Inflammatory macrophage treated with lipopolysaccharide for 1 hour (primary cell): ENCODE results near the gene VIPR2.
"Not testable (repeated sequence)": the region's sequence is repeated elsewhere in the genome, so short reads cannot be mapped to it uniquely, and the experiment has no call there.

Experiments used
- DNase-seq, 2 donors: peaks; one replicate each; pipeline ENCODE4 v3.0.0-alpha.2; 2020 to 2022

Gene VIPR2

DNA sequence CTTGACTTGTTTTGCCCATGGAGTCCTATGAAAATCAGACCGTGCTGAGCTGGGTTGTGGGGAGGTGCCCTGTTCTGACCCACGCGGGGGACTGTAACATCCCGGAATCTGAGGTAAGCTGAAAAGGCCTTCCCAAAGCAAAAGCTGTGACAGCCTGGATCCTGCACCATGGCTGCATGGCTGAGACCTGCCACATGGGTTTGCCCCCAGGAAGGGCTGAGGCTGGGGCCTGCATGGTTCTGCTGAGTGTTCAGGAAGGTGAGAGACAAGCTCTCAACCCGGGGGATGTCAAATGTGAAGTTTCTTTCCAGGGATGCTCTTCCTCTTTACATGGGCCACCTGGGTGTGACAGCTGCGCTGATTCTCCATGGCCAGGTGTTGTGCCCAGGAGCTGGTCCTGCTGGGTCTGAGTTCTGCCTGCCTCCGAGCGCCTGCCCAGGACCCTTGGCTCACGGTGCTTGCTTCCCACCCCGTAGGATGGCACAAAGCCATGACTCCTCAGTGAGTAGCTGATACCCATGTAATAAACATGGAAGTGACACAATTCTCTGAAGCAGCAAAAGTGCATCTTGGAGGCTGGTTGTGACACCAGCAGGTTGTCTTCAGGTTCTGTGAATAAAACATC is 58.3 kb downstream of the VIPR2 start:
- no peak for DNase-seq

DNA sequence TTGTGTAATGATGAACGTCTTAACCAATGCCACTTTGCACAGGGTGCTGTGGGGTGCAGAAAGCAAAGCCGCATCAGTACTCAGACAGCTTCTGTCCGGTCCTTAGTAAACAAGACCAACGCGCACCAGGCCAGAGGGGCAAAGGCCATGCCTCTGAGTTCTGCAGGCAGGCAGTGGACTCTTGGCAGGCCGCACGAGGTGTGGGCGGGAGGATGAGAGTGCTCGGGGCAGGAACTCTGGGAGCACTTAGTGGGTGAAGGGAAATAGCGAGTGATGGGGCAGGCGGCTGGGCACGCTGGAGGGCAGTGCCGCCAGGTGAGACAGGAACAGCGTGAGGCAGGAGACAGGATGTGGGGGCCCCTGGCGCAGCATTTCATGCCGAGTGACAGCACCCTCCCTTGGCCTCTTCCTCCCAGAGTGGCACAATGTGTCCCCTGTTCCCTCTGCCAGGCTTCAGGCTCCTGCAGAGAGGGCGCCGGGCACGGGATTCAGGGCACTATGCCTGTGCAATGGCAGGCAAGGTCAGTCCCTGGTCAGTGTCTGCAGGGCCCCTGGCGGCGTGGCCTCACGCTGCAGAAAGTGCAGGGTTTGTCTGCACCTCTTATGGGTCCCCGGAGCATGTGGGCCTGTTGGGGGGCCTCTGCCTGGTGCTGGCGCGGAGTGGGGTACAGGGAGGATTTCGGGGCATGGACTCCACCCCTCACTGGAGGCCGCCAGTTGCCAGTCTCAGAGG is 60.4 kb downstream of the VIPR2 start:
- DNase-seq = no peak

DNA sequence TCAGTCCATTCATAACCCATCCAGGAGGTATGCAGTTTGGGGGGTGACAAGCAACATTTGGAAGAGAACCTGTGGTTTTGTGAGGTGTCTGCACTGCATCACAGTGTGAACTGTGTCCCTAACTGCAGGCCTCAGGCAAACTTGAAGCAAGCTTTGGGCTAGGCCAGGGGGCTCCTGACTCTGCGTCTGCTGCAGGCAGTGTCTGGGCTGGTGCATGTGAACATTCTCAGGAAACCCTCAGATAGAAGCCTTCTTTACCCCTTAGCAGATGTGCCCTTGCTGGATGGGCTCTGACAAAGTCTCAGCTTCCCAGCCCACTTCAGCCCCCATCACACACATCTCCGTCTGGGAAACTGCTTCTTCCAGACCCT is 61.0 kb downstream of the VIPR2 start:
- DNase-seq = no peak

- DNase-seq = no peak
Observed at GRCh38 chr7:159083001-159083697, 61.5 kb downstream of the VIPR2 start.

DNA sequence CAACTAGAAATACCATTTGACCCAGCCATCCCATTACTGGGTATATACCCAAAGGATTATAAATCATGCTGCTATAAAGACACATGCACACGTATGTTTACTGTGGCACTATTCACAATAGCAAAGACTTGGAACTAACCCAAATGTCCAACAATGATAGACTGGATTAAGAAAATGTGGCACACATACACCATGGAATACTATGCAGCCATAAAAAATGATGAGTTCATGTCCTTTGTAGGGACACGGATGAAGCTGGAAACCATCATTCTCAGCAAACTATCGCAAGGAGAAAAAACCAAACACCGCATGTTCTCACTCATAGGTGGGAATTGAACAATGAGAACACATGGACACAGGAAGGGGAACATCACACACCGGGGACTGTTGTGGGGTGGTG is 62.6 kb downstream of the VIPR2 start:
- DNase-seq = not testable (repeated sequence)

- no peak for DNase-seq
Observed at GRCh38 chr7:159078911-159079270, 65.8 kb downstream of the VIPR2 start.

DNA sequence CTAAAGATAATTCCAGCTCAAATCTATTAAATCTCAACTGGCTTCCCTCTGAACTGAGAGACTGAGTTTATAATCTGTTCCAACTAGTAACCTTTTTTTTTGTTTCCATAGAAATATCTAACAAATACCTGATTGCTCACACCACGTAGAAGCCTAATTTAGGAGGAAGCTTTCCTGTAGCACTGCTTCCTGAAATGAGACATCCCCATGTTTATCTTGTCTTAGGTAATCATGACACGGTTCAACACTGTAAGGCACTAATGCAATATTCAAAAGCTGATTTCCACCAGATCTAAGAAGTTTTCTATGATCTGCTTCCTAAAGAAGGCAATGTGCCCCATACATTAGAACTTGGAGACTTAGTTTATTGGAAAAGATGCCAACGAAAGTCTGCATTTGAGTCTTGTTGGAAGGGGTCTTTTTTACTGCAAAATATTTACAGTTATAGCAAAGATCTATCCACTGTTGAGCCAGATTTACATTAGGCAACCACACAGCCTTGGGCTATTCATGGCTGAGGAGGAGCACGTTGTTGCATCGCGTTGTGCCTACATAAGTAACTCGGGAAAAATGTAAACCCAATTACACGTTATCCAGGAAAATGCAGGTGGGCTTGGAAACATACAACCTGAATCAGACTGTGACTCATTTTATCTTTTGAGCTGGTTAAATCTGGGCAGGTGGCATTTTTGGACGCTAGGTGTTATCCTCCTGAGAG is 66.3 kb downstream of the VIPR2 start:
- DNase-seq = no peak

GRCh38 chr7:159076333-159076732 is 68.3 kb downstream of the VIPR2 start:
- DNase-seq = no peak

GRCh38 chr7:159075563-159076238 is 69.0 kb downstream of the VIPR2 start:
- DNase-seq = no peak

GRCh38 chr7:159071260-159071659 is 73.4 kb downstream of the VIPR2 start:
- DNase-seq = no peak

- DNase-seq = no peak
Observed at GRCh38 chr7:159070431-159071148, 74.1 kb downstream of the VIPR2 start.

- no peak for DNase-seq
Observed at GRCh38 chr7:159068893-159069448, 75.7 kb downstream of the VIPR2 start.

GRCh38 chr7:159068488-159068811 is 76.2 kb downstream of the VIPR2 start:
- DNase-seq = no peak

DNA sequence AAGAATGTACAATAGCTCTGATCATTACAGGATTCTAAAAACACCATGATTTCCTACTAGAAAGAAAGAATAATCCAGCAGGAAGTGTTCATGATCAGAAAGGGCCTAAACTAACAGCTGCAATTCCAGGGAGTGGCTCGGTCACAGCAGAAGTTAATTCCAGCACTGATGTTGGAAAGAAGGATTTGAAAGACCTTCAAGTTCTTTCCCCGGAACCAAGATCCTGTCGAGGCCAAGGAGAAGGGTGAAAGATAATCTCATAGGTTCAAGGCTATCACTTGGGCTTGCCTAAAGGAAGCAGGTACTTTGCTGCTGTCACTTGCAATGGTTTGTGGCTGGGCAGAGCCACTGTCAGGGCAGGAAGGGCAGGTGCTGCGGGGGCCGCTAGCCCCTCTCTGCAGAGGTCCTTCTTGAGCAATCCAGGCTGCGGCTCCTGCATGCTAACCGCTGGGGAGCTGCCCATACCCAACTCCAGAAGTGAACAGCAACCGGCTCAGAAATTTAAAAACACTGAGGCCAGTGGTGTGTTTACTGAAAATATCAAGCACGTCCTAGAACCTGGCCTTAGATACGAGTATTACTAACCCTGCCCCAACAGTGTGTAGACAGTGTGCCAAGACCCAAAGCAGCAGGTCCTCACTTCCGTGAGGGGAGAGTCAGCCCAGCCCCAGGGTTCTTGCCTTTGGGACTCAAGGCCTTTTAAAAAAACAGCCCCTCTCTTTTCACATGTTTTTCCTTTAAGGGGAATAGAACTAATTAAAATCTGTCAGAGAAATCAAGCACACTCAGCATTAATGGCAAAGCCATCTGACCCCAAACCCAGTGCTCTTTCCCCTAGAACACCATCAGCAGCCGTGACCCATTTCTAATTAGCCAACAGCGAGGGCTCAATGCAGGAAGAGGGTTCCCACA is 76.8 kb downstream of the VIPR2 start:
- DNase-seq = no peak

DNA sequence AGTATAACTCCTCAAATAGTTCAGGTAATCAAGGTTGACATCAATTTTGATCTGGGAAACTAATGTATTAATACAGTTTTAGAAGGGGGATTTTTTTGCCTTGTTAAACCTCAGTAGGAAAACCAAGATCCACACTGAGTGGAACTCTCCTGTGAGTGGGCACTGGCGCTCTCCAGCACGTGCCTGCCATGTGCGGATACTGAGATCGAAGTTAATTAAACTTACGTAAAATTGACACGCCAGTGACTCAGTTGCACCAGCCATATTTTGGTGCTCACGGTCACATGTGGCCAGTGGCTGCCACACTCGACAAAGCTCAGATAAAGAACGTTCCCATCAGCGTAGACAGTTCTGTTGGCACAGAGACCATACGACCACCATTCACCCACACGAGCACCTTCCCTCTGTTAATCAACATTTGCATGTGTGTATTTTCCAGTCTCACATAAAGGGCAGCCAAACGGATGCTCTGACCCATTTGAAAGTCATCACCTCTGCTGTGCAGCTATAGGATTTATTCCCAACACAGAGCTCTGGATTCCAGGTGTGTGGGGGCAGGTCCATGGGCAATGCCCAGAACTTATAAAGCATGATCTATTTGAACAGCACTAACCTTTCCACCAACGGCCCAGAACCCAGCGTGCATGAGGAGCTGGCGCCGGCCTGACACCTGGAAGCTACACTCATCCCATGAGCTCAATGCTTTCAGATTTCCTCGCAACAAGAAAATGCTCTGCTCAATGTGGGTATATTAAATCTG is 77.7 kb downstream of the VIPR2 start:
- no peak for DNase-seq

DNA sequence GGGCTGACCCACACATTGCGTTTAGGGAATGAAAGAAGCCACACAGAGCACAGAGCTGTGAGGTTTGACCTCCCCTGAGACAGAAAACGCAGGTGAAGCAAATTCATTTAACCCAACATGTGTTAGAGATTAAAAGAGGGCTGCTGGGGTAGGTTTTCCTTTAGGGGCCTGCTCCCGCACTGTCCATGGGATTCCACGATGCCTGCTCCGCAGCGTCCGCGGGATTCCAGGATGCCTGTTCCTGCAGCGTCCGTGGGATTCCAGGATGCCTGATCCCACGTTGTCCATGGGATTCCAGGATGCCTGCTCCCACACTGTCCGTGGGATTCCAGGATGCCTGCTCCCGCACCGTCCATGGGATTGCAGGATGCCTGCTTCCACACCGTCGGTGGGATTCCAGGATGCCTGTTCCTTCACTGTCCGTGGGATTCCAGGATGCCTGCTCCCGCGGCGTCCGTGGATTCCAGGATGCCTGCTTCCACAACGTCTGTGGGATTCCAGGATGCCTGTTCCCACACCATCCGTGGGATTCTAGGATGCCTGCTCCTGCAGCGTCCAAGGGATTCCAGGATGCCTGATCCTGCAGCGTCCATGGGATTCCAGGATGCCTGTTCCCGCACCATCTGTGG is 78.7 kb downstream of the VIPR2 start:
- no peak for DNase-seq

- DNase-seq = no peak
Observed at GRCh38 chr7:159064816-159065510, 79.7 kb downstream of the VIPR2 start.

GRCh38 chr7:159064121-159064815 is 80.4 kb downstream of the VIPR2 start:
- no peak for DNase-seq
